H9 (cell line): Measurements from ENCODE around the gene ZGLP1. TPM values are rescaled to one million over a fixed set of nuclear protein-coding genes. Genes with fewer than 3 reads are reported as not detected.

Source experiments
- DNase-seq: peaks from one replicate; pipeline ENCODE4 v3.0.0-alpha.2; 2017
- H2AFZ ChIP-seq: one replicate; pipeline ENCODE4 v1.6.1; 2013; ENCODE audit warnings: mild to moderate bottlenecking, low read length, control low read depth, moderate library complexity
- H2AK5ac ChIP-seq: 2 replicates; pipeline ENCODE4 v1.6.1; 2013; ENCODE audit warnings: low read length, control low read depth, mixed read lengths; ENCODE audit not compliant: insufficient read length
- H2BK120ac ChIP-seq: one replicate; pipeline ENCODE4 v1.6.1; 2013; ENCODE audit warnings: low read depth, mild to moderate bottlenecking, low read length, control low read depth, inconsistent platforms; ENCODE audit not compliant: poor library complexity, severe bottlenecking
- H2BK12ac ChIP-seq: 2 replicates; pipeline ENCODE4 v1.6.1; 2013; ENCODE audit warnings: low read length, control low read depth, mixed read lengths, low read depth; ENCODE audit not compliant: insufficient read length
- H2BK15ac ChIP-seq: 2 replicates; pipeline ENCODE4 v1.6.1; 2013; ENCODE audit warnings: low read depth, low read length, control low read depth
- H2BK20ac ChIP-seq: one replicate; pipeline ENCODE4 v1.6.1; 2013; ENCODE audit warnings: low read depth, mild to moderate bottlenecking, low read length, control low read depth, inconsistent platforms; ENCODE audit not compliant: poor library complexity, severe bottlenecking
- H2BK5ac ChIP-seq: 2 replicates; pipeline ENCODE4 v1.6.1; 2013; ENCODE audit warnings: low read length, control low read depth, mixed read lengths; ENCODE audit not compliant: insufficient read length
- H3K14ac ChIP-seq: 2 replicates; pipeline ENCODE4 v1.6.1; 2013; ENCODE audit warnings: low read length, control low read depth; ENCODE audit not compliant: insufficient read depth
- H3K18ac ChIP-seq: 2 replicates; pipeline ENCODE4 v1.6.1; 2013; ENCODE audit warnings: low read depth, mild to moderate bottlenecking, mixed read lengths, low read length, control low read depth; ENCODE audit not compliant: insufficient read length
- H3K23ac ChIP-seq: 2 replicates; pipeline ENCODE4 v1.6.1; 2013; ENCODE audit warnings: low read length, control low read depth, mixed read lengths, low read depth; ENCODE audit not compliant: insufficient read length
- H3K23me2 ChIP-seq: 2 replicates; pipeline ENCODE4 v1.6.1; 2013; ENCODE audit warnings: low read depth, mild to moderate bottlenecking, mixed read lengths, low read length, control low read depth; ENCODE audit not compliant: insufficient read length, poor library complexity, severe bottlenecking
- H3K27ac ChIP-seq: 2 replicates; pipeline ENCODE4 v1.5.1; 2013; ENCODE audit warnings: low read length, control low read depth, mixed read lengths, low read depth; ENCODE audit not compliant: insufficient read length
- H3K27me3 ChIP-seq: 2 replicates; pipeline ENCODE4 v1.6.1; 2013; ENCODE audit warnings: low read length, control low read depth, inconsistent platforms; ENCODE audit not compliant: insufficient read depth
- H3K4ac ChIP-seq: 2 replicates; pipeline ENCODE4 v1.6.1; 2013; ENCODE audit warnings: low read depth, mild to moderate bottlenecking, control low read depth, inconsistent platforms, low read length, moderate library complexity
- H3K4me1 ChIP-seq: 2 replicates; pipeline ENCODE4 v1.6.1; 2013; ENCODE audit warnings: low read length, control low read depth, inconsistent platforms; ENCODE audit not compliant: insufficient read depth
- H3K4me2 ChIP-seq: 2 replicates; pipeline ENCODE4 v1.6.1; 2013; ENCODE audit warnings: low read length, control low read depth, mixed read lengths; ENCODE audit not compliant: insufficient read length, insufficient read depth
- H3K56ac ChIP-seq: 2 replicates; pipeline ENCODE4 v1.6.1; 2013; ENCODE audit warnings: low read depth, mild to moderate bottlenecking, mixed read lengths, low read length, control low read depth; ENCODE audit not compliant: insufficient read length
- H3K79me1 ChIP-seq: 2 replicates; pipeline ENCODE4 v1.6.1; 2013; ENCODE audit warnings: low read depth, mild to moderate bottlenecking, moderate library complexity, low read length, control low read depth, inconsistent platforms; ENCODE audit not compliant: insufficient read depth, poor library complexity, severe bottlenecking
- H3K79me2 ChIP-seq: 2 replicates; pipeline ENCODE4 v1.6.1; 2013; ENCODE audit warnings: low read length, control low read depth, inconsistent platforms; ENCODE audit not compliant: insufficient read depth
- H3K9ac ChIP-seq: 2 replicates; pipeline ENCODE4 v1.6.1; 2013; ENCODE audit warnings: low read length, control low read depth, mixed read lengths; ENCODE audit not compliant: insufficient read length; ENCODE audit errors: extremely low read depth
- H3K9me3 ChIP-seq: one replicate; pipeline ENCODE4 v1.6.1; 2013; ENCODE audit warnings: low read depth, low read length, inconsistent platforms; ENCODE audit not compliant: control insufficient read depth
- H3T11ph ChIP-seq: one replicate; pipeline ENCODE4 v1.6.1; 2013; ENCODE audit warnings: mild to moderate bottlenecking, low read length, control low read depth, inconsistent platforms
- H4K20me1 ChIP-seq: one replicate; pipeline ENCODE4 v1.6.1; 2013; ENCODE audit not compliant: control insufficient read depth, insufficient read length, insufficient read depth
- H4K5ac ChIP-seq: 2 replicates; pipeline ENCODE4 v1.6.1; 2013; ENCODE audit warnings: low read depth, mild to moderate bottlenecking, mixed read lengths, low read length, control low read depth; ENCODE audit not compliant: insufficient read length
- H4K8ac ChIP-seq: replicated peaks from 2 replicates; pipeline ENCODE4 v1.6.1; 2013; ENCODE audit warnings: low read length, control low read depth, mixed read lengths, low read depth; ENCODE audit not compliant: insufficient read length
- H4K91ac ChIP-seq: 2 replicates; pipeline ENCODE4 v1.6.1; 2013; ENCODE audit warnings: low read depth, mild to moderate bottlenecking, moderate library complexity, mixed read lengths, low read length, control low read depth; ENCODE audit not compliant: insufficient read length
- H3K27ac Mint-ChIP-seq, 3 experiments: 2 replicates in 2 of 3; 3 replicates in 1 of 3; pipeline ENCODE4 v1.8.0; 2020 to 2021; ENCODE audit warnings: mixed read lengths in 3 of 3, mild to moderate bottlenecking in 1 of 3, moderate library complexity in 1 of 3
- H3K27me3 Mint-ChIP-seq: 2 replicates; pipeline ENCODE4 v1.8.0; 2021; ENCODE audit warnings: low read depth, mild to moderate bottlenecking, moderate library complexity, mixed read lengths
- H3K36me3 Mint-ChIP-seq, 3 experiments: 2 replicates in 2 of 3; 3 replicates in 1 of 3; pipeline ENCODE4 v1.8.0; 2020 to 2021; ENCODE audit warnings: low read depth in 3 of 3, mixed read lengths in 3 of 3; ENCODE audit not compliant: insufficient read depth in 1 of 3
- H3K4me1 Mint-ChIP-seq, 2 experiments: 2 replicates each; pipeline ENCODE4 v1.8.0; 2020; ENCODE audit warnings: mixed read lengths in 2 of 2
- H3K4me3 Mint-ChIP-seq, 2 experiments: 2 replicates in 1 of 2; 3 replicates in 1 of 2; pipeline ENCODE4 v1.8.0; 2020 to 2021; ENCODE audit warnings: mild to moderate bottlenecking in 2 of 2, mixed read lengths in 2 of 2, moderate library complexity in 1 of 2
- H3K9me3 Mint-ChIP-seq, 2 experiments: 2 replicates in 1 of 2; 3 replicates in 1 of 2; pipeline ENCODE4 v1.8.0; 2020; ENCODE audit warnings: mild to moderate bottlenecking in 2 of 2, mixed read lengths in 2 of 2, moderate library complexity in 1 of 2
- WGBS: extraction: QIAGEN DNeasy Blood & Tissue Kit; methylation state at CpG from one replicate; pipeline ENCODE4 v1.1.7; 2013; ENCODE audit warnings: missing lambda C conversion rate, low lambda C conversion rate, mixed read lengths; ENCODE audit not compliant: insufficient read length; ENCODE audit errors: extremely low coverage; 5-methylcytosine and 5-hydroxymethylcytosine counted together
- total RNA-seq: library from RNA; stranded (reverse); gene quantifications from 2 replicates; pipeline ENCODE4 v1.2.1, GENCODE V29; 2021
- TF ChIP-seq, protein P1 (sequence below): fragments of 200-600 bp; sonication (generic); conservative IDR thresholded peaks from 3 replicates; pipeline ENCODE4 v1.8.0; 2021; ENCODE audit warnings: antibody characterized with exemption, mild to moderate bottlenecking

The ZGLP1 gene
- total RNA-seq, 1 experiment from 2014 or later: 6.9 TPM

- H3K27me3 Mint-ChIP-seq: peaks cover 54% of the 10 kb centered on the region
- H3T11ph ChIP-seq: no peak overlapping the region
- no CpG with 5 or more reads among the region's 4 CpGs for WGBS
- H3K9ac ChIP-seq: no peak overlapping the region
- H3K27ac Mint-ChIP-seq: no peak overlapping the region; a peak in 1 of 7 replicates
- peaks cover 0 to 7% (median 0%) of the 10 kb centered on the region in 3 experiments; a peak in 3 of 7 replicates for H3K36me3 Mint-ChIP-seq
- no peak overlapping the region for H3K4me3 Mint-ChIP-seq
- no peaks in the 10 kb centered on the region for H3K79me1 ChIP-seq
- H3K4me2 ChIP-seq: no peak overlapping the region
- no peak overlapping the region for H4K91ac ChIP-seq
- no peaks in the 10 kb centered on the region for H3K79me2 ChIP-seq
- H4K8ac ChIP-seq: no peak overlapping the region
- no peak overlapping the region for H4K5ac ChIP-seq
- H3K4me1 ChIP-seq: no peaks in the 10 kb centered on the region
- H3K4ac ChIP-seq: no peak overlapping the region
- no peak for DNase-seq
- H2AK5ac ChIP-seq: no peak overlapping the region
- H2BK20ac ChIP-seq: no peak overlapping the region
- H3K18ac ChIP-seq: no peak overlapping the region
- H3K27me3 ChIP-seq: peaks cover 14% of the 10 kb centered on the region; the same call in 1 of the 2 replicates
- H2BK5ac ChIP-seq: no peak overlapping the region
- peaks cover 0 to 3% of the 10 kb centered on the region in 2 experiments; a peak in 2 of 5 replicates for H3K9me3 Mint-ChIP-seq
- H2BK15ac ChIP-seq: no peak overlapping the region
- no peak overlapping the region for H3K23ac ChIP-seq
- H2BK120ac ChIP-seq: no peak overlapping the region
- no peaks in the 10 kb centered on the region for H3K9me3 ChIP-seq
- no peak overlapping the region for H3K14ac ChIP-seq
- H3K27ac ChIP-seq: no peak overlapping the region
- no peak overlapping the region for H2AFZ ChIP-seq
- TF ChIP-seq, protein P1, sequence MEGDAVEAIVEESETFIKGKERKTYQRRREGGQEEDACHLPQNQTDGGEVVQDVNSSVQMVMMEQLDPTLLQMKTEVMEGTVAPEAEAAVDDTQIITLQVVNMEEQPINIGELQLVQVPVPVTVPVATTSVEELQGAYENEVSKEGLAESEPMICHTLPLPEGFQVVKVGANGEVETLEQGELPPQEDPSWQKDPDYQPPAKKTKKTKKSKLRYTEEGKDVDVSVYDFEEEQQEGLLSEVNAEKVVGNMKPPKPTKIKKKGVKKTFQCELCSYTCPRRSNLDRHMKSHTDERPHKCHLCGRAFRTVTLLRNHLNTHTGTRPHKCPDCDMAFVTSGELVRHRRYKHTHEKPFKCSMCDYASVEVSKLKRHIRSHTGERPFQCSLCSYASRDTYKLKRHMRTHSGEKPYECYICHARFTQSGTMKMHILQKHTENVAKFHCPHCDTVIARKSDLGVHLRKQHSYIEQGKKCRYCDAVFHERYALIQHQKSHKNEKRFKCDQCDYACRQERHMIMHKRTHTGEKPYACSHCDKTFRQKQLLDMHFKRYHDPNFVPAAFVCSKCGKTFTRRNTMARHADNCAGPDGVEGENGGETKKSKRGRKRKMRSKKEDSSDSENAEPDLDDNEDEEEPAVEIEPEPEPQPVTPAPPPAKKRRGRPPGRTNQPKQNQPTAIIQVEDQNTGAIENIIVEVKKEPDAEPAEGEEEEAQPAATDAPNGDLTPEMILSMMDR: no peak
- H4K20me1 ChIP-seq: no peaks in the 10 kb centered on the region
- no peak overlapping the region for H2BK12ac ChIP-seq
- peaks cover 21% of the 10 kb centered on the region for H3K23me2 ChIP-seq
- H3K56ac ChIP-seq: no peak overlapping the region
- peaks cover 7 to 26% of the 10 kb centered on the region in 2 experiments for H3K4me1 Mint-ChIP-seq
Measured at GRCh38 chr19:10285393-10285792, 24.2 kb downstream of the ZGLP1 start.
